K562 (cell line): ENCODE results near the gene ZNF45. TPM values are rescaled to one million over a fixed set of nuclear protein-coding genes. Genes with fewer than 3 reads are reported as not detected.

Source experiments
- BCL6 ChIP-seq: fragments of 250-450 bp; sonication (Bioruptor Pico); IDR thresholded peaks from 2 replicates; pipeline ENCODE4 v1.4.0; 2020
- CBX5 ChIP-seq: IDR thresholded peaks from 2 replicates; pipeline ENCODE4 v1.6.1; 2014; ENCODE audit warnings: low read depth, borderline replicate concordance
- CGGBP1 ChIP-seq: fragments of 250-450 bp; sonication (Bioruptor Pico); IDR thresholded peaks from 2 replicates; pipeline ENCODE4 v1.9.0; 2021; ENCODE audit warnings: mild to moderate bottlenecking
- CHD1 ChIP-seq: fragments of 200-600 bp; sonication (generic); IDR thresholded peaks from one replicate; pipeline ENCODE4 v1.6.1; 2012; ENCODE audit warnings: mild to moderate bottlenecking, moderate library complexity, low read length, inconsistent platforms
- COPS2 ChIP-seq: fragments of 450-650 bp; conservative IDR thresholded peaks from 2 replicates; pipeline ENCODE4 v1.6.1; 2016; ENCODE audit warnings: mild to moderate bottlenecking, moderate library complexity
- CTBP1 ChIP-seq: fragments of 450-650 bp; IDR thresholded peaks from 2 replicates; pipeline ENCODE4 v1.6.1; 2016; ENCODE audit warnings: borderline replicate concordance
- EP400 ChIP-seq: fragments of 450-650 bp; IDR thresholded peaks from 2 replicates; pipeline ENCODE4 v1.6.1; 2017; ENCODE audit warnings: antibody characterized with exemption, mild to moderate bottlenecking, moderate library complexity
- HMG20B ChIP-seq: fragments of 250-450 bp; sonication (Bioruptor Pico); IDR thresholded peaks from 2 replicates; pipeline ENCODE4 v1.5.0; 2021; ENCODE audit warnings: mild to moderate bottlenecking
- KHSRP ChIP-seq: fragments of 450-650 bp; IDR thresholded peaks from 2 replicates; pipeline ENCODE4 v1.6.1; 2017
- NCOR1 ChIP-seq: fragments of 450-650 bp; IDR thresholded peaks from 2 replicates; pipeline ENCODE4 v1.6.1; 2016; ENCODE audit warnings: mild to moderate bottlenecking, moderate library complexity
- NR2C2 ChIP-seq, 2 experiments: fragments of 200-800 bp in 1 of 2; sonication (Bioruptor generic) in 1 of 2; sonication (generic) in 1 of 2; formaldehyde crosslinking in 1 of 2; IDR thresholded peaks; 2 replicates each; pipeline versions ENCODE4 v1.6.1 to v1.8.0; 2016 to 2022; ENCODE audit warnings: mild to moderate bottlenecking in 1 of 2, missing compliant biosample characterization in 1 of 2, missing genetic modification characterization in 1 of 2, missing genetic modification reagents in 1 of 2
- PML ChIP-seq: IDR thresholded peaks from 2 replicates; pipeline ENCODE4 v1.6.1; 2012; ENCODE audit warnings: low read length, inconsistent platforms
- POU5F1 ChIP-seq: fragments of 150-350 bp; IDR thresholded peaks from 2 replicates; pipeline ENCODE4 v1.6.1; 2014; ENCODE audit warnings: borderline replicate concordance, low read length, low read depth, mild to moderate bottlenecking; ENCODE audit not compliant: partially characterized antibody
- SAFB ChIP-seq: fragments of 200-400 bp; formaldehyde crosslinking; IDR thresholded peaks from 2 replicates; pipeline ENCODE4 v1.6.1; 2017; ENCODE audit warnings: low read depth, low read length, borderline replicate concordance
- SIX5 ChIP-seq, 2 experiments: IDR thresholded peaks; 2 replicates each; pipeline ENCODE4 v1.6.1; 2011; ENCODE audit warnings: low read length in 2 of 2, borderline replicate concordance in 1 of 2, low read depth in 1 of 2, mild to moderate bottlenecking in 1 of 2, moderate library complexity in 1 of 2; ENCODE audit not compliant: insufficient read depth in 1 of 2
- SMAD4 ChIP-seq: fragments of 250-450 bp; sonication (Bioruptor Pico); conservative IDR thresholded peaks from 2 replicates; pipeline ENCODE4 v1.8.0; 2021; ENCODE audit warnings: inconsistent platforms, mild to moderate bottlenecking, moderate library complexity
- TEAD4 ChIP-seq, 2 experiments: sonication (generic) in 1 of 2; formaldehyde crosslinking in 1 of 2; IDR thresholded peaks; 2 replicates each; pipeline versions ENCODE4 v1.6.1 to v1.8.0; 2012 to 2022; ENCODE audit warnings: borderline replicate concordance in 1 of 2, inconsistent platforms in 1 of 2, low read length in 1 of 2, mild to moderate bottlenecking in 1 of 2, missing genetic modification reagents in 1 of 2
- THAP7 ChIP-seq: fragments of 250-450 bp; sonication (Bioruptor Pico); IDR thresholded peaks from 2 replicates; pipeline ENCODE4 v1.5.0; 2021
- YBX1 ChIP-seq: fragments of 450-650 bp; IDR thresholded peaks from 2 replicates; pipeline ENCODE4 v1.7.1; 2016; ENCODE audit warnings: mild to moderate bottlenecking
- ZC3H11A ChIP-seq: IDR thresholded peaks from 2 replicates; pipeline ENCODE4 v1.6.1; 2012; ENCODE audit warnings: low read depth, low read length, improper control_type of control experiment
- ZKSCAN8 ChIP-seq: fragments of 200-800 bp; sonication (Bioruptor generic); IDR thresholded peaks from 2 replicates; pipeline ENCODE4 v1.6.1; 2016; ENCODE audit warnings: missing genetic modification characterization, missing compliant biosample characterization
- ZNF134 ChIP-seq: fragments of 250-450 bp; sonication (Bioruptor Pico); conservative IDR thresholded peaks from 2 replicates; pipeline ENCODE4 v1.4.0; 2020
- ZNF184 ChIP-seq: sonication (generic); formaldehyde crosslinking; IDR thresholded peaks from 2 replicates; pipeline ENCODE4 v1.5.0; 2020; ENCODE audit warnings: missing genetic modification reagents
- ZNF354B ChIP-seq: fragments of 250-450 bp; sonication (Bioruptor Pico); IDR thresholded peaks from 2 replicates; pipeline ENCODE4 v1.4.0; 2020
- polyA plus RNA-seq, 8 experiments: library from polyadenylated mRNA; depleted of rRNA in 4 of 8; stranded (reverse) in 5 of 8; unstranded in 3 of 8; fragments of >200 nt; fragmentation: Nextera tagmentation in 2 of 8; fragmentation: Illumina TruSeq in 1 of 8; extraction: Ambion mirVana in 2 of 8; extraction: Trizol in 1 of 8; gene quantifications; 2 replicates each; pipeline versions ENCODE4 v1.2.1 to v1.2.3, GENCODE V29; 2011 to 2014; ENCODE audit warnings: inconsistent platforms in 1 of 8, missing spikeins in 1 of 8
- total RNA-seq, 7 experiments: library from RNA; depleted of rRNA in 6 of 7; stranded (reverse); fragments of >200 nt in 6 of 7; fragmentation: Illumina TruSeq in 2 of 7; extraction: Trizol in 2 of 7; gene quantifications; 2 replicates each; pipeline versions ENCODE4 v1.2.1 to v1.2.3, GENCODE V29; 2011 to 2021; ENCODE audit warnings: low replicate concordance in 1 of 7
- TF ChIP-seq, protein P1 (sequence below): fragments of 450-650 bp; formaldehyde crosslinking; conservative IDR thresholded peaks from 2 replicates; pipeline ENCODE4 v1.4.0; 2022; ENCODE audit warnings: mild to moderate bottlenecking, missing genetic modification characterization

ZNF45 gene
- total and polyA plus RNA-seq, 9 of the 15 experiments (the other 6 are each of a cell fraction or from before 2014, with no cell fraction given) = 2.6 to 10.6 (median 9.4) TPM

DNA sequence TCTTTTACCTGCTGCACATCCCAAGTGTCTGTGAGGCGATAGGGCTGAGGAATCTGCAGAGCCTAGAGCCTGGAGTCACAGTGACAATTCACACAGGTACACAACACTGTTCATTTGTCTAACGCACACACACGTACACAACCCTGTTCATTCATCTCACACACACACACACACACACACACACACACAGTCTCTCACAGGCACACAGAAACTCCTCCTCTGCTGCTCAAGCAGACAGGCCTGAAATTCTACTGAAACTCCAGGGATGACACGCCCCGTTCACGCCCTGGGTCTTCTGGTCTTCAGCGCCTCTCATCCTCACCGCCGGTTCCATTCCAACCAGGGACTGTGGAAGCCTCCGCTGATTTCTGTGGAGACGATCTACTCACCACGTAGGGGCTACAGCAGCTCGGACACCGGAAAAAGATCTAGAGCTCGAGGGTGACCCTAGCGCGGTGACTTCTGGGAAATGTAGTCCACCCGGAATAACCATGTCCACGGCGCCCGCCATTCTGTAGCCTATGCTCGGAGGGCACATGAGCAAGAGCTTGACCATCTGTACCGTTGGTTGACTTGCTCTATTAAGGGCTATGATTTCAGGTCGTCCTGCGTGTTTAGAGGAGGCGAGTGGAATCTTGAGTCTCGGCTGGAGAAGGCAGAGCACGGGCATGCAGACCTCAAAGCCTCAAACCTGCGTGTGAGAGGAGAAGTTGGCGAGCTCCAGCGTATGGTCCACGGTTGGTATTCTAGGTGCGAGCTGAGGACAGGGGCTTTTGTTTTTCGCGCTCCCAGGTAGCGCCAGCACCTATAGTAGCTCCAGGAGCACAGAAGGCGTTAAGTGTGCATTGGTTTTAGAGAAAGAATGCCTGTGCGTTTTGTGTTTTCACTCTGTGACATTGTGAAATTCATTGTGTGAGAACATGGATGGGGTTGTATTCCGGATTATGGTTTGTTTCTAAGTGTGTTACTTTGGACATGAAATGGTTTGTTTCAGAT, 33.4 kb downstream of the ZNF45 start (continued):
- TF ChIP-seq THAP7 (no peak), ZNF184 (CRISPR knock-in tag) (no peak), SIX5 (IDR thresholded peaks at IDR 0.05; ENCODE audit: borderline replicate concordance in 1 of 2, insufficient read depth in 1 of 2, low read depth in 1 of 2, low read length in 2 of 2) (peak; percentile 56; a peak in 3 of 4 replicates), KHSRP (no peak), YBX1 (no peak), ZKSCAN8 (CRISPR knock-in tag) (no peak), HMG20B (CRISPR knock-in tag) (no peak), CGGBP1 (CRISPR knock-in tag) (no peak), CTBP1 (0 out of 2 replicates have a peak, but pooled peaks have one; percentile 22), ZNF354B (CRISPR knock-in tag) (no peak), PML (no peak), NCOR1 (no peak), NR2C2 (CRISPR knock-in tag; IDR thresholded peaks at IDR 0.05) (peak; percentile 95), NR2C2 (tag; IDR thresholded peaks at IDR 0.05) (peak; percentile 99), POU5F1 (no peak), SMAD4 (peak; percentile 60), TEAD4 (IDR thresholded peaks at IDR 0.05; ENCODE audit: low read length) (no peak), TEAD4 (CRISPR knock-in tag; IDR thresholded peaks at IDR 0.05; ENCODE audit: borderline replicate concordance) (no peak), COPS2 (no peak), CHD1 (no peak), CBX5 (no peak), SAFB (no peak), ZC3H11A (no peak), ZNF134 (CRISPR knock-in tag) (no peak), BCL6 (CRISPR knock-in tag) (no peak), EP400 (peak; percentile 30; the same call in 1 of the 2 replicates)
- TF ChIP-seq, protein P1, sequence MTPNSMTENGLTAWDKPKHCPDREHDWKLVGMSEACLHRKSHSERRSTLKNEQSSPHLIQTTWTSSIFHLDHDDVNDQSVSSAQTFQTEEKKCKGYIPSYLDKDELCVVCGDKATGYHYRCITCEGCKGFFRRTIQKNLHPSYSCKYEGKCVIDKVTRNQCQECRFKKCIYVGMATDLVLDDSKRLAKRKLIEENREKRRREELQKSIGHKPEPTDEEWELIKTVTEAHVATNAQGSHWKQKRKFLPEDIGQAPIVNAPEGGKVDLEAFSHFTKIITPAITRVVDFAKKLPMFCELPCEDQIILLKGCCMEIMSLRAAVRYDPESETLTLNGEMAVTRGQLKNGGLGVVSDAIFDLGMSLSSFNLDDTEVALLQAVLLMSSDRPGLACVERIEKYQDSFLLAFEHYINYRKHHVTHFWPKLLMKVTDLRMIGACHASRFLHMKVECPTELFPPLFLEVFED (CRISPR knock-in tag) = 0 out of 2 replicates have a peak, but pooled peaks have one; percentile 66
